ENCODE measurements around the gene RNF220.

The RNF220 gene

GRCh38 chr1:44641126-44642102 is 236.4 kb downstream of the RNF220 start:
- DNase-seq: no peak

DNA sequence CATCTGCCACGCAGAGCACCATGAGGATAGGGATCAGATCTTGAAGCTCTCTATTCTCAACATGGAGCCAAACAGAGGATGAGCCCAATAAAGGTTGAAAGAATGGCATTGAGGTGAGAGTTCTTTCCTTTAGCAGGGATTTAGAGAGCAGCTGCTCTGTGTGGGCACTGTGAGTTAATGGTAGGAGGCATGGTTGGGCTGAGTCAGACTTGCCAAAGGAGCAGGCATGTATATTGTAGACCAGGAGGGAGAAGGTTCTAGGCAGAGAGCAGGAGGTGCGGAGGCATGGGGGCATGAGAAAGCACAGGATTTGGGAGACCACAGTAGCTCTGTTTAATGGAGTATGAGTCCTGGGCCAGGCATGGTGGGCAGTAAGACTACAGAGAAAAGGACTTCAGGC is 237.2 kb downstream of the RNF220 start:
- no peak for DNase-seq

DNA sequence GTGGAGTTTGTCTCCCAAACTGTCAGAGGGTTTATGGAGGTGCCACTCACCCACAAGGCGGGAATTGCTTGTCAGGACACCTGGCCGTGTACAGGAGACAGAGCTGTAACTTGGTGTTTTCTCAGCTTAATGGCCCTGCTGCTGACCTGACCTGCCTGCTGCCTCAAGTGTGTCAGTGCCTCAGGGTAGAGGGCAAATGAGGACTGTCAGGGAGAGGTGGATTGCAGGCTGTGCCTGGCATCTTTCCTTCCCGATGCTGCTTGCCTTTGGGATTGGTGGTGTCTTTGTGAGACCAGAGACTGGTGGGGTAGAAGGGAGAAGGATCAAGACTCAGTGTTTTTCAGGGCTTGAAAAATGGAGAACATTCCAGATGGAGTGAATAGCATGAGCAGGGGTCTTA is 237.9 kb downstream of the RNF220 start:
- DNase-seq: no peak

- no peak for DNase-seq
These were observed 238.8 kb downstream of the RNF220 start for GRCh38 chr1:44643721-44644334.

DNA sequence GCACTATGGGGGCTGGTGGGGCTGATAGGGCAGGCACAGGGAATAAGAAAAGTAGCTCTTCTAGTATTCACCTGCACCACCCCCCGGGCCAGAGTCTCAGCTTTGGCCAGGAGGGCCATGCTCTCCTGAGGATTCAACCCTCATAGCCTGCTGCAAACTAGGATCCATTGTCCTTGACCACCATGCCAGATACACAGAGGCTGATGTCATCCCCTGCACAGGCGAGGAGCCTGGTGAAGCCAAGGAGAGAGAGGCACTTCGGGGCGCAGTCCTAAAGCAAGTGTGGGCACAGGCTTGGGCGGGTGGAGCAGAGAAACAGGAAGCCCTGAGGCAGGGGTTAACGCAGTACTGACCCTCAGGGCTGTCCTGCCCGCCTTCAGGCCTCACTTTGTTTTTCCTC is 239.8 kb downstream of the RNF220 start:
- no peak for DNase-seq

DNA sequence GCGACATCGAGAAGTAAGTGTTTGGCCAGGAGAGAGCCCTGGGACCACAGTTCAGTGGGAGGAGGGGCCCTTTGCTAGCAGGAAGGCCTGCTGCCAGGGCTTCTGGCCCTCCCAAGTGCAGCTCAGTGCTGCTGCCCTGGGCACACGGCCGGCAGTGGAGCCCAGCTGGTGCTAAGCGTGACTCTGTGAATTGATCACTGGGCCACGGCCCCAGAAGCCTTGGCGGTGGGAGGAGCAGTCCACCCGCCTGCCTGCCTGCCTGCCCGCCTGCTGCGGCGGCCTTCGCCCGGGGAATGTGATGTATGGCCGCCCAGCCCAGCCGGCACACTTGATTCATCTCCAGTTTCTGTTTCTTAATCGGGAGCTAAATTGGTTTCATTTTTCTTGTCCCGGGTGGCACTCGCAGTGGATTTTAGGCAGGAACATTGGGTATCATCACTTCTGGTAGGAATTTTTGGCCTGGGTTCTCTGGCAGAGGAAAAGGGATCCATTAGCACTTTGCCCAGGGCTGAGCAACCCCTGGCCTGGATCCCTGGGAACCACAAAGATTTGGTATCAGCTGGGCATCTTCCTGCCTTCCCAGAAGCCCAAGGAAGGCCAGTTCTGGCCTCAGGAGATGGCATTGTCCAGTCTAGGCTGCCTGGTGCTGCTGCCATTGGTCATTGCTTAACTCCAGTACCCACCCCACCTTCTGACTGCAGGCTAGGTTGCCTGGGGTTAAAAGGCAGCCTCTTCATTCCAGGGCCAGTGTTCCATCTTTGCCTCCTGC is 240.6 kb downstream of the RNF220 start:
- DNase-seq: no peak

- DNase-seq: no peak
These were observed 241.4 kb downstream of the RNF220 start for GRCh38 chr1:44646261-44647110.

DNA sequence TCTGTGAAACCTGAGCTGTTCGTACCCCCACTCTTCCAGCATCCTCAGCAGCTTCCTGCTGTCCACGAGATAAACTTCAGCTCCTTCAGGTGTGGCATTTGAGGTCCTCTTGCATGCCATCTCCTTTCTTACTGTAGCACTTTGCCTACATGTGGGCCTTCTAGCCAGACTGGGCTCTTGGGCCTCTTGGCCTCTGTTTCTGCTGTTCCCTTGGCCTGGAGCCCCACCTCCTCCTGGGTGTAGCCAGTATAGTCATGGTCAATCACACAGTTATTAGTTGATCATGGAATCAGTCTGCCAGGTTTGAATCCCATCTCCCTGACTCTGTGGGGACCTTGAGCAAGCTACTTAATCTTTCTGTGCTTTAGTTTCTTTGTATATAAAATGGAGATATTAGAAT is 242.8 kb downstream of the RNF220 start:
- no peak for DNase-seq

DNA sequence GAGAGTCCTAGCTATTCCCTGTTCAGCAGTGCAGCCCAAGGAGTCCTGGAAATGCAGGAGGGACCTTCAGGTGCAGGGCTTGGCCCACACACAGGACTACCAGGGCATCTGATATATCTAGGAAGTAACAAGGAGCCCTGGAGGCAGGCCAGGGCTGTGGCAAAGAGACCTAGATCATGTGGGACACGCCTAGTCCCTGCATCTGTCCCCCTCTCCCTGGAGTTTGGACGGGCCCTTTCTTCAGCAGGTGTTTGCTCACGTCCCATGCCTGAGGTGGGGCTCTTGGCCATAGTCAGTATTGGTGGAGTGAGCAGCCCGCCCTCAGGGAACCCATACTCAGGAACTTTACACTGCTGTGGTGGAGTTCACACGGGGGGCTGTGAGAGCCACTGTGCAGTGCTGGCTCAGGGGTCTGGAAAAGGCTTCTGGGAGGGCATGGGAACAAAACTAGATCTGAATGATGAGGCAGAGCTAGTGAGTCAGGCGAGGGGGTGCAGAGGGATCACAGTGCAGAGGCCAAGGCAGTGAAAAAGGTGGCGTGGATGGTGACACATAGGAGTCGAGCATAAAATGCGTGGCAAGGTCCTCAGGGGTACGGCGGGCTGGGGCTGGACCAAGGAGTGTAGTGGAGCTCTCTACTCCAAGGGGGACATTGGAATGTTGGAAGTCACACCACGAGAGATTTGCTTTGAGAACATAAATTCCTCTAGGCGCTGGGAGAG is 243.6 kb downstream of the RNF220 start:
- DNase-seq: no peak

DNA sequence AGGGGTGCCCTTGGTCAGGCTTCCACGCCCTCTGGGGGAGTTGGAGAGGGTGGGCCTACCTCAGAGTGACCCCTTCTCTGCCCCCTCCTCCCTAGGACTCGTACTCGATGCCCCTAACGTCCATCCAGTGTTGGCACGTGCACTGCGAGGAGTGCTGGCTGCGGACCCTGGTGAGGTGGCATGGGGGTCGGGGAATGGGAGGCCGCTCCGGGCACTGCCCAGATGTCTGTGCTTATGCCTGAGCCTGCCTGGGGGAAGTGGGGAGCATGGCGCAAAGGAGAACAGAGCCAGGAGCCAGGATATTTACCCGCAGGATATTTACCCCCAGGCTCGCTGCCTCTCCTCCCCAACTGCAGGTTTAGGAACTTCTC is 244.7 kb downstream of the RNF220 start:
- no peak for DNase-seq

- DNase-seq: no peak
These were observed 245.2 kb downstream of the RNF220 start for GRCh38 chr1:44650159-44650831.

DNA sequence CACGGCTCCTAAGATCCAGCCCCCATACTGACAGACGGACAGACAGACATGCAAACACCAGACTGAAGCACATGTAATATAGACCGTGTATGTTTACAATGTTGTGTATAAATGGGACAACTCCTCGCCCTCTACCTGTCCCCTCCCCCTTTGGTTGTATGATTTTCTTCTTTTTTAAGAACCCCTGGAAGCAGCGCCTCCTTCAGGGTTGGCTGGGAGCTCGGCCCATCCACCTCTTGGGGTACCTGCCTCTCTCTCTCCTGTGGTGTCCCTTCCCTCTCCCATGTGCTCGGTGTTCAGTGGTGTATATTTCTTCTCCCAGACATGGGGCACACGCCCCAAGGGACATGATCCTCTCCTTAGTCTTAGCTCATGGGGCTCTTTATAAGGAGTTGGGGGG is 246.0 kb downstream of the RNF220 start:
- no peak for DNase-seq

DNA sequence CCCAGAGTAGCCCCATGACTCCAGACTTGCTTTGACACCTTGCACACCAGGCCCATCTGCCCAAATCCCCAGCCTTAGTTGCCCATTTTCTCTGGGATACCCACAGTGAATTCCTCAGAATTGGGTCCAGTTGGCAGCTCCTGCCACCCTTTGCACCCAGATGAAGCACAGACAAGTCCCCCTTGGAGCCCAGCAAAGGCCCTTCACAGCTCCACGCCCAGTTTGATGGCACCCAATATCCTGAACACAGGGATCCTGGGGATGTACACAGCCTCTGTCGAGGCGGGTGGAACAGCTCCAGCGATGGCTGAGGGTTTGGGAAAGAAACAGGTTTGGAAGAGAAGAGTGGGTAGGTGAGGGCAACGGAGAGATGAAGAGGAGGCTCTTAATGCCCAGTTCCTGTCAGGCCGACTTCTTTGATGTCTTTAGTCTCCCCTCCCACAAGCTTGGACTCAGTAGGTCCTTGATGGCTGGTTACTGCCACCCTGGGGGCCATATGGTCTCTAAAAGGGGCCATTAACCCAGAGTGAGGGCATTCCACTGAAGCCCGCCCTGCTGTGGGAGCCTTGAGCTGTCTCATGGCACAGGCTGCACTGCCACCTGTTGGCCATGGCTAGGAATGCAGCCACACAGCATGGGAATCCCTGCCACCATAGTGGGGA is 247.5 kb downstream of the RNF220 start:
- peak; percentile 79 for DNase-seq

GRCh38 chr1:44653107-44653964 is 248.3 kb downstream of the RNF220 start:
- no peak for DNase-seq

DNA sequence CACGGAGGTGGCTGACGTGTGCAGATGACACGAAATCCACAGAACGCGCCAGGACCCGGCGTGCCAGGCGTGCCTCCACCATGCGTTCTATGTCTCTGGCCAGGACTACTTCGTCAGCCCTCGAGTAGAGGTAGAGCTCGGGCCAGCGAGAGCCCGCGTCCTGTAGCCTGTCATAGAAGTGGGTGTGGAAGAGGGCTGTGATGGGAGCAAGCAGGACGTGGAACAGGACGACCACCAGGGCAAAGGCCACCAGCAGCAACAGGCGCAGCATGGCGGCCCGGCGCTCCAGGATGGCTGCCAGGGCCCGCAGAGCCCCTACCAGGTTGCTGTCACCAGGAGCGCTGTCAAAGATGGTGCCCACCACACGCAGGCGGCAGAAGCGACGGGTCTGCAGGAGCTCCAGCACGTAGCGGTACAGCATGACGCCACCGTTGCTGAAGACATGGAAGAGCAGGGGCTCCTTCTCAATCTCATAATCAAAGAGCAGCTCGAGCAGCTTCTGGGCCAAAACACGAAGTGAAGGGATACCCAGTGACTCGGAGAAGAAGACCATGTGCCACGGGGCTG is 249.6 kb downstream of the RNF220 start:
- no peak for DNase-seq

DNA sequence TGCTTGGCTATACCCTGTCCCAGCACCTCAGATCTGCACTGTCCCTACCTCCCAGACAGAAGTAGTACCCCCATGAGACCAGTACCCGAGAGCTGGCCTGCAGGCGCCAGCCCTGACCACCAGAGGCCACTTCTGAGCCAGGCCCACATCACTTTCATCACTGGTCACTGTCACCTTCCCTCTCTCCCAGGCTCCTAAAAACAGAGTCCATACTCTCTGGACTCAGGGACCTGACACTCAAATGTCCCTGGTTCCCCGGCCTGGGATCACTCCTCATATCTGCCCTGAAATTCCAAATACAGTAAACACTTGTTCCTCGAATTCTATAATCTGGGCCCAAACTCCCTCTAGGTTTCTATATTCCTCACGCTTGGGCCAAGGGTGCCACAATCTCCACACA is 250.6 kb downstream of the RNF220 start:
- DNase-seq: no peak

- no peak for DNase-seq
These were observed 254.5 kb downstream of the RNF220 start for GRCh38 chr1:44659566-44659965.

- DNase-seq: no peak
These were observed 255.1 kb downstream of the RNF220 start for GRCh38 chr1:44660176-44660575.

All from activated CD8-positive, alpha-beta memory T cell treated with anti-CD3 and anti-CD28 coated beads, Interleukin-2, amount 50 U/mL, for 4 hours (primary cell).